Stimulated activated CD4-positive, alpha-beta T cell treated with anti-CD3 and anti-CD28 coated beads, TNF-alpha, amount 100 ng/mL, for 4 hours (primary cell): ENCODE data around the gene CXXC4.

Experiments used
- DNase-seq, 3 experiments: peaks; one replicate each; pipeline ENCODE4 v3.0.0-alpha.2; 2020; ENCODE audit warnings: low read depth in 3 of 3

The CXXC4 gene

DNA sequence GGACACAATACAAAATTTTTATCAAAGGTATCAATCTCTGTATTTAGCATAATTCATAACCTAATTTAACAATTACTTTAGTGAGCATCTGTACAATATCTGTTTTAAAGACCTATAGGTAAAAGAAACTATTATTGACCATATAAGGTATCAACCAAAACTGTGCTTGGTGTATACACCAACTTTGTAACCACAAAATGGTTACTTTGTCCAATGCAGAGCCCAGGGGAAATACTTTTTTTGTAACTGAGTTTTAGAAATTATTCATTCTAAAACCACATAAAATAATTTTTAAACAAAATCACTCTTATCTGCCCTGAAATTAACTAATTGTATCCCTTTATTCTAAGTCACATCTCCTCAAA is 5.0 kb downstream of the CXXC4 start:
- no peak for DNase-seq

- no peak for DNase-seq
These were observed 6.5 kb downstream of the CXXC4 start for GRCh38 chr4:104488151-104488550.

- DNase-seq = no peak
These were observed 7.8 kb downstream of the CXXC4 start for GRCh38 chr4:104486716-104487504.

DNA sequence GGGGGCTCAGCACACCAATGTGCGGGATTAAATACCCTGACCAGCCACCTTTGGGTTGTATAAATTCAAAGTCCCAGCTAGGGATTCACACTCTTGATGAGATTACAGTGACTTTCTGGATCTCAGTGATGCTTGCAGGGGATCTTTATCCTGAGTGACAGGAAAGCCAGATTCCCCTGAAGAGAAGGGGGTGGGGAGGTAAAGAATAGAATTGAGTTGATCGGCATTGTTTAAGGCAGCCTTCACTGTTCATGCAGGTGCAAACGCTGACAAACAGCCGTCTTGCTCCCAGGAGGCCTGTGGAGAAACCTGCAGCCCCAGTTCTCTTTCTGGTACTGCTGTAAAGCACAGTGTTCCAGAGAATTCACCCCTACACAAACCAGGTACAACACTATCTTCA is 19.0 kb downstream of the CXXC4 start:
- DNase-seq = no peak

- DNase-seq = no peak
These were observed 21.9 kb downstream of the CXXC4 start for GRCh38 chr4:104472766-104473165.

DNA sequence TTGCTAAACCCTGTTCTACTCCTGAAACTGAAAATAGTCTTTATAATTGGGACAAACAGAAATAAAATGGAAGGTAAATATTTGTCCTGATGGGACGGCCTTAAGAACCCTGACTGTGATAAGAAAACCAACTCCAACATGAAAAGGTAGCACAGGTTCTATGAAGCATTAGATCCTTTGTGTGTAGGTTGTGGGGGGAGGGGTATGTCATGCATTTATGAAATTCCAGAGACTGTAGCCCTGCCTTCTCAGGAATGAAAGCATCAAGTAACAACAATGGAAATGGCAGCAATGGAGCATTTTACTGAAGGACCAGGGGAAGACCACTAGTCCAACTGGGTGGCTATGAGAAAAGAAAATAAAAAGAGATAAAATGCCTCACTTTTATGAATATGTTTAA is 23.9 kb downstream of the CXXC4 start:
- DNase-seq = no peak

GRCh38 chr4:104469794-104470193 is 24.9 kb downstream of the CXXC4 start:
- DNase-seq = no peak

DNA sequence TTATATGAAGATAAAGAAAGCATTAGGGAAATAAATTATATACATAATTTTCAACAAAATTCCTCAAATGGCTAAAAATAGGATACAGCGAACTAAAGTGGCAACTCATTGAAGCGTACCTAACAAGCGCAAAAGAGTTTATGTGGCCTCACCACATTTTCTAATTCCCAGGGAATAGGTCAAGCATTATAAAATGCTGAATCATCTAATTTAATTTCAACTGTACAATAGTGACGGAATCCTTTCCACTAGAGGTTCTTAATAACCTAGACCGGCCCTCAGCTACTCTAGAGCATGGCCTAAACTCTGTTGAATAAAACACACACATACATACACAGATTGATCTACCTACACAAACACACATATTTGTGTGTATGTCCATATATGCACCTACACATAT is 29.1 kb downstream of the CXXC4 start:
- no peak for DNase-seq

GRCh38 chr4:104465201-104465600 is 29.5 kb downstream of the CXXC4 start:
- no peak for DNase-seq

DNA sequence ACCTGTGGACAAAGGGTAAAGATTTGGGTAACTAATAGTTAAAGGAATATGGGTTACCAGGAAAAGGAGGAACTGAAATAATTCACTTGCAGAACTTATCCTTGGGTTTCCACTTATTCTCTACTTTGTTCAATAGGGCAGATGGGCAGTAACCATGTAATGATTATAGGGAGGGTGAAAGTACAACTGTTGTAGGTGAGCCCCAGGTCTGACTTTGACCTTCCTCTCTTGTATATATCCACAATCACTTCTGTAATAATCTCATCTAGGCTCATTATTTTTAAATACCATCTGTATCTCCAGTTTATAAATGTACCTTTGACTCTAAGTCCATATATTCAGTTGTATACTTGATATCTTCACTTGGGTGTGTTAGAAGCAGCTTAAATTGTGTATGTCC is 32.1 kb downstream of the CXXC4 start:
- DNase-seq = no peak

GRCh38 chr4:104457308-104457981 is 37.2 kb downstream of the CXXC4 start:
- no peak for DNase-seq

DNA sequence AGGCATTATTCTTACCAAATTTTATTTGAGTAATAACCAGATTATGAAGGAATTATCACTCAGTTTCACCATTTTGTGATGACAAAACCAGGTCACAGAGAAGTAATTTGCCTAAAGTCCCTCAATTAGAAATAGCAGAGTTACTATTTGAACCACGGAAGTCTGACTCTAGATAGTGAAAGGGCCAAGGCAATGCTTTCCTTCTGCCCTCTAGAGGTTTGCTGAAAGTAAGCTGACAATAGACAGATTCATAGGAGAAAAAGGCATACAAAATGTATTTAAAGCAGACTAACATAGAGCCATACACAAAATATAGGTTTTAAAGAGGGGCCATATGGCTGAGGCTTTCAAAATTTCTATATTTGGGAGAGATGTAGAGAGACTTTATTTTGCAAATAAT is 43.1 kb downstream of the CXXC4 start:
- no peak for DNase-seq

GRCh38 chr4:104449537-104449936 is 45.2 kb downstream of the CXXC4 start:
- no peak for DNase-seq

- DNase-seq = no peak
These were observed 47.4 kb downstream of the CXXC4 start for GRCh38 chr4:104447294-104447693.

DNA sequence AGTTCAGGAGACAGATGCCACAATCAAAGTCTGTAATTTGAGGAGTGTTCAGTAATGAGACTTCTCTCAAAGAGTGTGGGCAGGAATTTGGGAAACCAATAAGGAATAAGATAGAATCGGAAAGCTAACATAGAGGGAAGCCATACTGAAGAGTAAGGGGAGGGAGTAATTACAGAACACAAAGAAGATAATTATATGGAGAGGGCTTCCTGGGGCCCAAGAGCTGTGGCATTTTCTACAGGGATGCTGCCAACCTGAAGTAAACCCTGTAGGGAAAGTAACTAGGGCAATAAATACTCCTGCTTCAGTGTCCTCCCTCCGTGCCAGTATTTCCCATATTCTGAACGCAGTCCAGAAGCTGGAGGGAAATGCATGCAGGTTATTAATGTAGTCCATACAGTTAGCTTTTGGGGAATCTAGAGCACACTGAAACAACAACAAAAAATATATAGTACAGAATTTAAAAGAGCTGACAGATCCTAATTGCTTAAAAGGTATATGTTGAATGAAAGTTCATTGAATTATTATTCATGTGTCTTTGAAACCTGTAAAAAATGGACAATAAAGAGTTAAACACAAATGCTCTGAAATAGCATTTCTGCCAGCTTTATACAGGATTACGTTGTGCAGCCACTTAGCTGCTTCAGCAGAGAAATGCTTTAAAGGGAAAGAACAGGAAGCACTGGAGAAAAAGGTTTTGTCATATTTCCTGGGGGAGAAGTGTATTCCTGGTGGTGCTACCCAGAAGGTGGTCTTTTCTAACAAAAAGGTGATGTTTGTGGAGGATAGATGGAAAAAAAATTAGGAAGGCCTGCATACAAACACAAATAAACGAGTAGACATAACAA is 48.0 kb downstream of the CXXC4 start:
- no peak for DNase-seq

- no peak for DNase-seq
These were observed 50.0 kb downstream of the CXXC4 start for GRCh38 chr4:104444685-104445084.

DNA sequence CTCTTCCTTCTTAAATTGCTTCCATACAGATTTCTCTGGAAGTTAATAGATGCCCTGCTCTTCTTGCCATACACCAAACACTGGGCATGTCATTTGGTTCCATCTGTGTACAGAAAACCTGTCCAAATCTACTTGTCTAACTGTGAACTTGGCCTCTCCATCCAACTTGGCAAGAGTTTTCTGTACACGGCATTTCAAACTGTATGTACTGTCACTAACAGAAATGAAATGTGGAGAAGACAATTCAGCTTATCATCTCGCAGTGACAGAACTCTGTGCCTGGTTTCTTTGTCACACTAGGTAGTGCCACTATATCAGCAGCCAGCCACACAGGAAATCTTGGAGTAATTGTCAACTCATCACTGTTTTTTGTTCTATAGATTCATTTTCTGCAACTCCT is 58.2 kb downstream of the CXXC4 start:
- no peak for DNase-seq

DNA sequence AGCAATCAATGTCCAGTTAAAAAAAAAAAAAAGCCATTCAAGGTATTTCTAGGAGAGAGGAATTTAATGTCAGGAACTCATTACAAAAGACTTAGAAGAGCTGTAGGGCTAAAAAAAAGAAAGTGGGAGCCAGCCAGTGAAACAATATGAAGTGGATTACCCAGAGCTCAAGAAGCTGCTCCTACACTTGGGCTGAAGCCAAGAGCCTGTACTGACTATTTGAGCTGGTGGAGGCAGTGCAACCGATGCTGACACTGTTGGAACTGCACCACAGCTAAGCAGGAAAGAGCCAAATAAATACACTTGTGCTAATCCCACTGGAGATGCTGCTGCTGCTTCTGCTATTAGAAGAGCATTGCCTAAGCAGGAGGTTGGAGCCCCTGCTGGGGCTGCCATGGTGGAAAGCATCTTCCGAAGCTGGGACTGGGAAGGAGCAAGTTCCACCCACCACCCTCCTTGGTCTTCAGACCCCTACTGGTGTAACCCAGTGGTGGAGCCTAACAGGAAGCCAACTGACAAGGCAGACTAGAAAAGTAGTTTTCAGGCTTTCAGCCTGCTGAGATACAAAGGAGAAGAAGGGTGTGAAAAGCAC is 65.4 kb downstream of the CXXC4 start:
- no peak for DNase-seq

GRCh38 chr4:104425948-104426347 is 68.7 kb downstream of the CXXC4 start:
- DNase-seq = no peak

- no peak for DNase-seq
These were observed 69.7 kb downstream of the CXXC4 start for GRCh38 chr4:104424989-104425388.

- DNase-seq = no peak
These were observed 70.2 kb downstream of the CXXC4 start for GRCh38 chr4:104424475-104424941.

GRCh38 chr4:104421566-104421965 is 73.1 kb downstream of the CXXC4 start:
- DNase-seq = no peak
